ENCODE measurements around the gene STX5.
"Not testable (repeated sequence)": the region's sequence is repeated elsewhere in the genome, so short reads cannot be mapped to it uniquely, and the experiment has no call there.

Gene STX5

GRCh38 chr11:62788991-62789390, 42.9 kb downstream of the STX5 start:
- in situ Hi-C loops (cut with MboI; ENCODE audit: low sequenced_read_pairs): no loop called here

- in situ Hi-C loops (cut with MboI; ENCODE audit: low sequenced_read_pairs): no loop called here
Observed at GRCh38 chr11:62787005-62787759, 44.7 kb downstream of the STX5 start, which contains the start of gene TMEM179B. Gene TMEM179B, plus strand, starts transcription at chr11:62787402. Its CDS starts 30 bp downstream, at chr11:62787432.

DNA sequence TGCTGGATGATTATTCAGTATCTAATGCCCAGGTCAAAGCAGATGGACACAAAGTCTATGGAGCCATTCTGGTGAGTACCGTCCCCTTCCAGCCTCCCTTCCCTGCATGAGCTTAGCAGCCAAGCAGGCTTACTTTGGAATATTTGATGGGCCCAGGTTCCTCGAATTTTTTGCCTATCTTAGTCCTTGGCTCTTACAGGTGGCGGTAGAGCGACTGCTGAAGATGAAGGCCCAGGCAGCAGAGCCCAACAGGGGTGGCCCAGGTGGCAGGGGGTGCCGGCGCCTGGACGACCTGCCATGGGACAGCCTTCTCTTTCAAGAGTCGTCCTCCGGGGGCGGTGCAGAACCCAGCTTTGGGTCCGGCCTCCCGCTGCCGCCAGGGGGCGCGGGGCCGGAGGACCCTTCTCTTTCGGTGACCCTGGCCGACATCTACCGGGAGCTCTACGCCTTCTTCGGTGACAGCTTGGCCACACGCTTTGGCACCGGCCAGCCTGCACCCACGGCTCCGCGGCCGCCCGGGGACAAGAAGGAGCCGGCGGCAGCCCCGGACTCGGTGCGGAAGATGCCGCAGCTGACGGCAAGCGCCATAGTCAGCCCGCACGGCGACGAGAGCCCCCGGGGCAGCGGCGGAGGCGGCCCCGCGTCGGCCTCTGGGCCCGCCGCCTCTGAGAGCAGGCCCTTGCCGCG, 45.4 kb downstream of the STX5 start:
- in situ Hi-C loops (cut with MboI; ENCODE audit: low sequenced_read_pairs): no loop called here

- in situ Hi-C loops (cut with MboI; ENCODE audit: low sequenced_read_pairs): no loop called here
Observed at GRCh38 chr11:62782753-62783152, 49.1 kb downstream of the STX5 start.

DNA sequence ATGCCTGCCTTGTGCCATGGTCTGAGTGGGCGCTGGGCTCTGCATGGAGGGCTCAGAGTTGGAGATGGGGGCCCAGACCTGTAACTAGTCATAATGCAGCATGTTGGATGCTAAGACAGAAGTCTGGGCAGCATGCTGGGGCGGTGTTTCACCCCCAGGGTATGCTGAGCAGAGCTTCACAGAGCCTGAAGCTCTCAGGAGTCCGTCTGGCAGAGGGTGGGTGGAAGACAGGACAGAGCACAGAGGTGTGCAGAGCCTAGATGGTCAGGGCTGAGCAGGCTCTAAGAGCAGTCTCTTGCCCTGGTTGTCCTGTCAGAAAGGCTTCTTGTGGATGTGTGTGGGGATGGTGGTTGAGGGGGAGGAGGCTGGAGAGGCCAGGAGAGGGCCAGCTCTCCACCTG, 53.4 kb downstream of the STX5 start:
- in situ Hi-C loops (cut with MboI; ENCODE audit: low sequenced_read_pairs): no loop called here

DNA sequence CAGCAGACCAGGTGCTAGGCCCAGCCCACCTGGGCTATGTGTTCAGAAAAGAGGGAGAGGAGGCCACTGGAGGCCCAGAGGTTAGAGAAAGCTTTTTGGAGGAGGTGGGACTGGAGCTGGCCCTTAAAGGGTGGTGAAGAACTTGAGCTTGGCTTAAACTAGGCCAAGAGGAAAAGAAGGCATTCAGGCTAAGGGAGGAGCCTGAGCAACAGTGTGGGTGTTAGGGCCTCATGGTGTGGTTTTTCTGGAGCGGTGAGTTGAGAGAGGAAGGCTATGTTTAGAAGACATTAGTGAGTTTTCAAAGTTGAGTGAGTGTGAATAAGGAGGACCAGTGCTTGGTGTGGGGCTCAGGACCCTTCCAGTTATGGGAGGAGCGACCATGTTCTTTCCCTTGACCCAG, 54.5 kb downstream of the STX5 start:
- in situ Hi-C loops (cut with MboI; ENCODE audit: low sequenced_read_pairs): no loop called here

GRCh38 chr11:62775646-62776045, 56.2 kb downstream of the STX5 start:
- in situ Hi-C loops (cut with MboI; ENCODE audit: low sequenced_read_pairs): no loop called here

DNA sequence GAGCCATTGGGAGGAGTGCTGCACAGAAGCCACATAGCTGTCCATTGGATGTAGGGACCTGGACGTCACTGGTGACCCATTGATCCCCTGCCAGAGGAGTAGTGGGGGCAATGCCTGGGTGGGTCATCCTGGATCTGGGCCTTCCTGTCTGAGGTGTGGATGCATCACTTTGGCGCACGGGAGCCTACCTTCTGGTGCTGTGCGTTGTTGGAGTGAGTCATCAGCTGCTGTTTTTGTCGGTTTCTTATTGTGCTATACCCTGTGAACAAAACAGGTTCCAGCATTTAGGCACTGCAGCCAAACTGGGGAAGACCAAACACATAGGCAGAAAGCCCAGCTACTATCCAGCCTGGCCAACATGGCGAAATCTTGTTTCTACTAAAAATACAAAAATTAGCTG, 57.4 kb downstream of the STX5 start:
- in situ Hi-C loops (cut with MboI; ENCODE audit: low sequenced_read_pairs): no loop called here

- in situ Hi-C loops (cut with MboI; ENCODE audit: low sequenced_read_pairs): no loop called here
Observed at GRCh38 chr11:62771144-62772021, 60.5 kb downstream of the STX5 start, which contains the start of gene TAF6L. Gene TAF6L, plus strand, starts transcription at chr11:62771396. Its CDS starts 4,388 bp downstream, at chr11:62775784.

DNA sequence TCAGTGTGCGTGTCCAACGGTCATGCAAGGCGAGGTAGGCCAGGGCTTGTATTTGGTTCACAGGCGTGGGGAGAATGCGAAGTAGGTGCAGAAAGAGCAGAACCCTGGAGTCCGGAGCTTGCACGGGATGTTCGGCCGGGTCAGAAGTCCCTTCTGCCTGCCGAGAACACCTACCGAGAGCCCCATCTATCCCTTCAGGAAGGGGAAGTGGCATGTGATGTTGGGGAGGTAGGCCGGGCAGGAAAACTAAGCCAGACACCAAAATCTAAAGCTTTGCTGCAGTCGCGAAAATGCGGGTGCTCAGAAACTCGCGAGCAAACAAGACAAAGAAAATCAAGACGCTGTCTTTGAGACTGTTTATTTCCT, 61.1 kb downstream of the STX5 start:
- in situ Hi-C loops (cut with MboI; ENCODE audit: low sequenced_read_pairs): no loop called here

DNA sequence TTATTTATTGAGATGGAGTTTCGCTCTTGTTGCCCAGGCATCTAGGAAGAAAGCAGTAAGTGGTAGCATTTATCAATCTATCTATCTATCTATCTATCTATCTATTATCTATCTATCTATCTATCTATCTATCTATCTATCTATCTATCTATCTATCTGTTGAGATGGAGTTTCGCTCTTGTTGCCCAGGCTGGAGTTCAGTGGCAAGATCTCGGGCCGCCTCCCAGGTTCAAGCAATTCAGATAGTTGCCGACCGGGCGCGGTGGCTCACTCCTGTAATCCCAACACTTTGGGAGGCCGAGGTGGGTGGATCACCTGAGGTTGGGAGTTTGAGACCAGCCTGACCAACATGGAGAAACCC, 71.0 kb downstream of the STX5 start:
- in situ Hi-C loops (cut with MboI; ENCODE audit: low sequenced_read_pairs): not testable (repeated sequence)

DNA sequence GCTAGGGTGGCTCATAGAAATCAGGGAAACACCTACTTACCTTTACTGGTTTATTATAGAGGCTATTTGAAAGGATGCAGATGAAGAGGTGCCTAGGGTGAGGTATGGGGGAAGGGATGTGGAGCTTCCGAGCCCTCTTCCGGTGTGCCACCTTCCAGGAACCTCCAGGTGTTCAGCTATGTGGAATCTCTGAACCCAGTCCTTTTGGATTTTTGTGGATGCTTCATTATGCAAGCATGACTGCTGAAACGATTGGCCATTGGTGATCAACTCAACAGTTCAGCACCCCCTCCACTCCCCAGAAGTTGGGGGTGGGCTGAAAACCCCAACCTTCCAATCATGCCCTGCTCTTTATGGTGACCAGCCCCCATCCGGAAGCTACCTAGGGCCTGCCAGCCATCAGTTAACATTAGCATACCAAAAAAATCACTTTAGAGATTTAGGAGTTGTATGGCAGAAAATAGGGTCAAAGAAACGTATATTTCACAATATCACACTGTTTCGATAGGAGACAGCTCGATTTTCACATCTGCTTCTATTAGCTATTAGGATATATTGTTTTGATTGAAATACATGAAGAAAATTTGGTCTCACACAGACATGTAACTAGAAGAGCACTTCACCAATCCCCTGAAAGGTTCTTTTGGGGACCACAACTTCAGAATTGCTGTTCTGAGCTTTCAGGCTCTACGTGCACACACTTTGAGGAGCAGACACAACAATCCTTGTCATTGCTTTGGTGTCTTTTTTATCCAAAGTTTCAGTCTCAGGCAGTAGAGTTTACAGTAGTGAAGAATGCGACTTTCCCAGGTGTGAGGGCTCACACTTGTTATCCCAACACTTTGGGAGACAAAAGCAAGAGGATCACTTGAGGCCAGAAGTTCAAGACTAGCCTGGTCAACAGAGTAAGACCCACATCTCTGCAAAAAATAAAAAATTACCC, 73.7 kb downstream of the STX5 start:
- in situ Hi-C loops (cut with MboI; ENCODE audit: low sequenced_read_pairs): no loop called here
